ENCODE data around the gene PALS2. TPM values are rescaled to one million over a fixed set of nuclear protein-coding genes. Genes with fewer than 3 reads are reported as not detected.

Gene PALS2
- 16.9 to 23.6 TPM (median 19.5 TPM) in 5 replicates for total RNA-seq (2022; extraction: Qiagen RNA extraction)

DNA sequence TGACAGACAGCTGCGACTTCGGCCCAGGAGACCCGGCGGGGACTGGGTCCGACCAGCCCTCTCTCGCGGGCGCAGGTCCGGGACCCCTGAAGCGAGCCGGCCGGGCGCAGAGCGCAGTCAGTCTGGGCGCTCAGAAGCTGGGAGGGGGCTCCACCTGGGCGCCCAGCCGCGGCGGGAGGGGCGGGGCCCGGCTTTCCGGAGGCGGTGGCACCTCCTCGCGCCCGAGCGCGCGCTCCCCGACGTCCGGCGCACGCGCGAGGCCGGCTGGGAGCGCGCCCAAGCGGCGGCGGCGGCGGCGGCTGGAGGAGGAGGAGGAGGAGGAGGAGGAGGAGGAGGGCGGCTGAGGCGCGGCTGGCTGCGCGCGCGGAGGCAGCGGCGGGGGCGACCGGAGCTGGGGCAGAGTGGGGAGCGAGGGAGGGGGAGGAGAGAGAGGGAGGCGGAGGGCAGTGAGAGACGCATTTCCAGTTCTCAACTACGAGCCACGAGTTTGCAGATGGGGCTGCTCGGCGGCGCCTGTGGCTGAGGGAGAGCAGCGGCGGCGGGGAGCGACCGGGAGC lies at the start of gene PALS2:
TSS of gene PALS2 (plus strand) at position 456 of the 557 bp plus-strand sequence. CDS start 50,216 bp downstream, outside the sequence.

Other genes starting within 250 kb of the PALS2 start
- 34.9 to 51.2 TPM (median 42.2 TPM) in 5 replicates for gene GSDME, start 184.0 kb downstream of the PALS2 start, total RNA-seq (2022; extraction: Qiagen RNA extraction)